T-cell (primary cell): ENCODE results near the gene MAN2B2. TPM values are rescaled to one million over a fixed set of nuclear protein-coding genes. Genes with fewer than 3 reads are reported as not detected.
"Not testable (repeated sequence)": the region's sequence is repeated elsewhere in the genome, so short reads cannot be mapped to it uniquely, and the experiment has no call there.

Experiments used
- ATAC-seq, 4 experiments: fragments of 200-7000 bp in 3 of 4; fragments of 150-1000 bp in 1 of 4; cut with Tn5 transposase; replicated peaks in 1 of 4; 1 replicate in 3 of 4; 2 replicates in 1 of 4; pipeline ENCODE4 v1.10.0; 2021; ENCODE audit warnings: moderate library complexity in 3 of 4, mild to moderate bottlenecking in 2 of 4, moderate number of reproducible peaks in 1 of 4
- CTCF ChIA-PET, 2 donors: fragments of 300-600 bp; sonication (Branson Sonifier 250); formaldehyde crosslinking; loops; one replicate each; lab custom pipeline; 2022; ENCODE audit warnings: antibody characterized with exemption in 2 of 2; lab: Charles Lee
- POLR2A ChIA-PET, 2 donors: fragments of 300-600 bp; sonication (Branson Sonifier 250); formaldehyde crosslinking; loops; one replicate each; lab custom pipeline; 2022; ENCODE audit warnings: antibody characterized with exemption in 2 of 2; lab: Charles Lee
- DNase-seq, 35 experiments: peaks; one replicate each; pipeline versions ENCODE4 v3.0.0 to v3.0.0-alpha.2; 2013 to 2023
- H3K27ac ChIP-seq: one replicate; pipeline ENCODE4 v1.5.1; 2013; ENCODE audit warnings: low read length
- H3K27me3 ChIP-seq, 2 experiments: replicated peaks in 1 of 2; 1 replicate in 1 of 2; 2 replicates in 1 of 2; pipeline versions ENCODE4 v1.6.1 to v1.7.0; 2013; ENCODE audit warnings: low read length in 1 of 2, mixed read lengths in 1 of 2; ENCODE audit not compliant: control insufficient read depth in 2 of 2, insufficient read depth in 2 of 2; ENCODE audit errors: extremely low read depth in 1 of 2
- H3K36me3 ChIP-seq, 2 donors: 1 replicate in 1 of 2; 2 replicates in 1 of 2; pipeline versions ENCODE4 v1.6.1 to v1.7.0; 2013; ENCODE audit warnings: low read length in 1 of 2; ENCODE audit not compliant: control insufficient read depth in 2 of 2, insufficient read depth in 1 of 2; ENCODE audit errors: extremely low read depth in 1 of 2
- H3K4me1 ChIP-seq, 2 experiments: 1 replicate in 1 of 2; 2 replicates in 1 of 2; pipeline versions ENCODE4 v1.6.1 to v1.7.0; 2013; ENCODE audit warnings: low read length in 2 of 2, mixed read lengths in 1 of 2; ENCODE audit not compliant: insufficient read depth in 2 of 2, control insufficient read depth in 1 of 2; ENCODE audit errors: extremely low read depth in 1 of 2
- H3K4me3 ChIP-seq, 2 donors: 1 replicate in 1 of 2; 2 replicates in 1 of 2; pipeline versions ENCODE4 v1.5.1 to v1.7.0; 2013; ENCODE audit warnings: mild to moderate bottlenecking in 2 of 2, low read length in 1 of 2, moderate library complexity in 1 of 2; ENCODE audit not compliant: control insufficient read depth in 1 of 2; ENCODE audit errors: extremely low read depth in 1 of 2
- H3K9me3 ChIP-seq: 2 replicates; pipeline ENCODE4 v1.7.0; 2013
- H3K27ac Mint-ChIP-seq, 2 donors: one replicate each; pipeline ENCODE4 v1.8.0; 2020 to 2021; ENCODE audit warnings: mild to moderate bottlenecking in 2 of 2, mixed read lengths in 2 of 2
- H3K27me3 Mint-ChIP-seq, 2 donors: one replicate each; pipeline ENCODE4 v1.8.0; 2021 to 2022; ENCODE audit warnings: mixed read lengths in 2 of 2
- H3K36me3 Mint-ChIP-seq: one replicate; pipeline ENCODE4 v1.8.0; 2021; ENCODE audit warnings: mixed read lengths
- H3K4me1 Mint-ChIP-seq, 3 donors: one replicate each; pipeline ENCODE4 v1.8.0; 2020 to 2022; ENCODE audit warnings: mixed read lengths in 3 of 3, mild to moderate bottlenecking in 1 of 3
- H3K4me3 Mint-ChIP-seq, 3 donors: one replicate each; pipeline ENCODE4 v1.8.0; 2020 to 2022; ENCODE audit warnings: mild to moderate bottlenecking in 3 of 3, mixed read lengths in 3 of 3, moderate library complexity in 3 of 3
- H3K9me3 Mint-ChIP-seq, 3 donors: one replicate each; pipeline ENCODE4 v1.8.0; 2020 to 2022; ENCODE audit warnings: mixed read lengths in 3 of 3
- WGBS: methylation state at CpG from one replicate; pipeline ENCODE4 v1.1.5; 2013; ENCODE audit warnings: missing lambda C conversion rate; ENCODE audit not compliant: insufficient coverage; 5-methylcytosine and 5-hydroxymethylcytosine counted together
- total RNA-seq, 35 experiments: library from RNA in 6 of 35; stranded (reverse) in 6 of 35; fragments of 120-200 nt in 1 of 35; gene quantifications; one replicate each; pipeline versions ENCODE4 v1.2.1 to v1.2.4 and lab custom pipeline; 2013 to 2026

Gene MAN2B2
- total RNA-seq, 5 donors from 2014 or later (not counting 1 experiment from before 2014, with no cell fraction given): 27.4 to 54.1 (median 45.8) TPM

- Histone ChIP-seq H3K9me3 (no peaks in the 10 kb centered on the region), H3K27ac (no peak overlapping the region), H3K4me3 (no peak overlapping the region), H3K4me1 (no peaks in the 10 kb centered on the region), H3K27me3 (no peaks in the 10 kb centered on the region), H3K36me3 (peaks cover 13 to 38% of the 10 kb centered on the region in 2 donors)
- 83% methylated on average over 13 of the region's 13 CpGs for WGBS
- no peak overlapping the region for H3K4me3 Mint-ChIP-seq
- ChIA-PET CTCF (no interaction called here), POLR2A (no interaction called here)
- H3K36me3 Mint-ChIP-seq: peaks cover 29% of the 10 kb centered on the region
- H3K27me3 Mint-ChIP-seq: no peaks in the 10 kb centered on the region
- no peaks in the 10 kb centered on the region for H3K9me3 Mint-ChIP-seq
- H3K27ac Mint-ChIP-seq: no peak overlapping the region
- no peak for DNase-seq
- ATAC-seq: no peak
- no peaks in the 10 kb centered on the region for H3K4me1 Mint-ChIP-seq
These were observed 46.6 kb downstream of the MAN2B2 start for GRCh38 chr4:6621556-6621927.

DNA sequence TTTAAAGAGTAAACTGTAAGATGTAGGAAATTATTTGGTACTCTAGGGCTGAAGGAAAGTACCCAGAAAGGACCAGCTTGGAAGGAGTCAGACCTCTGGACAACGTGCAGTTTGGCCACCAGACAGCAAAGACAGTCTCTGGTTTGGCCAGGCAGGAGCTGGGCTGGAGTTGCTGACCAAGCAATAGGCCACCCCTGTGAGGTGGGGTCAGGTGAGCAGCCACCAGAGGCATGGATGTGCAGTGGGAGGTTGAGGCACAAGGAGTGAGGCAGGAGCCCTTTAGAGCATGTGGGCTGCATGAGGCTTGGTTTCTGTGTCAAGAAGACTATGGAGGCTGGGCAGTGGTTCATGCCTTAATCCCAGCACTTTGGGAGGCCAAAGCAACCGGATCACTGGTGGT, 47.8 kb downstream of the MAN2B2 start:
- peaks cover 23% of the 10 kb centered on the region for H3K36me3 Mint-ChIP-seq
- no peak overlapping the region for H3K4me3 Mint-ChIP-seq
- Histone ChIP-seq H3K4me1 (no peaks in the 10 kb centered on the region), H3K9me3 (no peaks in the 10 kb centered on the region), H3K36me3 (peaks cover 3 to 28% of the 10 kb centered on the region in 2 donors), H3K27me3 (no peaks in the 10 kb centered on the region), H3K4me3 (no peak overlapping the region), H3K27ac (no peak overlapping the region)
- ChIA-PET POLR2A (no interaction called here), CTCF (no interaction called here)
- ATAC-seq (no peak), DNase-seq (no peak)
- no peaks in the 10 kb centered on the region for H3K4me1 Mint-ChIP-seq
- H3K27ac Mint-ChIP-seq: no peak overlapping the region
- no peaks in the 10 kb centered on the region for H3K27me3 Mint-ChIP-seq
- WGBS: 80% methylated on average over 1 of the region's 2 CpGs
- no peaks in the 10 kb centered on the region for H3K9me3 Mint-ChIP-seq

DNA sequence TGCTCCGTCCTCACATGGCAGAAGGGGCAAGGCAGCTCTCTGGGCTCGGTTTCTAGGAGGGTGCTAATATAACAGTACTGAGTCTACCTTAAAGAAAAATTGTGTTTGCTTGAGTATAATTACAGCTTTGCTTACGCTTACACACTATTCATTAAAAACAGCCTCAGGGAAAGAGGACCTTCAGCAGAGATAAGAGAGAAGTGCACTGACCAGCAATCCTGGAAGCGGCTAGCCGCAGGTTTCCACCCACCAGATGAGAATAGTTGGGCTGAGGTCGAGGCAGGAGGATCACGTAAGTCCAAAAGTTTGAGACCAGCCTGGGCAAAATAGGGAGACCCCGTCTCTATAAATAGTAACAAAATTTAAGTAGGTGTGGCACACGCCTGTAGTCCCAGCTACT, 50.3 kb downstream of the MAN2B2 start:
- Mint-ChIP-seq H3K9me3 (no peaks in the 10 kb centered on the region), H3K36me3 (peaks cover 15% of the 10 kb centered on the region), H3K4me1 (no peaks in the 10 kb centered on the region), H3K27me3 (no peaks in the 10 kb centered on the region), H3K4me3 (no peak overlapping the region), H3K27ac (no peak overlapping the region)
- DNase-seq: no peak
- Histone ChIP-seq H3K4me3 (no peak overlapping the region), H3K36me3 (peaks cover 0 to 11% of the 10 kb centered on the region in 2 donors), H3K27me3 (no peaks in the 10 kb centered on the region), H3K4me1 (no peaks in the 10 kb centered on the region), H3K9me3 (no peaks in the 10 kb centered on the region), H3K27ac (no peak overlapping the region)
- WGBS: 86% methylated on average over 3 of the region's 9 CpGs
- ChIA-PET POLR2A (interaction anchor here in 1 of 2 donors (0.7 kb wide), 1 partner anchor 248 kb away, joined by 15 read pairs; no protein-coding TSS in a partner anchor), CTCF (no interaction called here)
- no peak for ATAC-seq

- H3K4me1 ChIP-seq: no peaks in the 10 kb centered on the region
- ChIA-PET POLR2A (interaction anchor here (0.6 to 0.7 kb wide), 2 partner anchors 247 to 442 kb away, joined by 9 to 15 read pairs; partner anchors contain the start of gene GRPEL1 (in 1 of the 2)), CTCF (no interaction called here)
- Mint-ChIP-seq H3K4me1 (no peaks in the 10 kb centered on the region), H3K4me3 (no peak overlapping the region), H3K9me3 (no peaks in the 10 kb centered on the region), H3K36me3 (peaks cover 11% of the 10 kb centered on the region), H3K27ac (no peak overlapping the region), H3K27me3 (no peaks in the 10 kb centered on the region)
- H3K27me3 ChIP-seq: no peaks in the 10 kb centered on the region
- no peak for ATAC-seq
- H3K27ac ChIP-seq: no peak overlapping the region
- no peak for DNase-seq
- 87% methylated on average over 6 of the region's 11 CpGs for WGBS
- H3K9me3 ChIP-seq: no peaks in the 10 kb centered on the region
- H3K36me3 ChIP-seq: peaks cover 0 to 6% of the 10 kb centered on the region in 2 donors
- H3K4me3 ChIP-seq: no peak overlapping the region
These were observed 51.1 kb downstream of the MAN2B2 start for GRCh38 chr4:6626066-6626465.

DNA sequence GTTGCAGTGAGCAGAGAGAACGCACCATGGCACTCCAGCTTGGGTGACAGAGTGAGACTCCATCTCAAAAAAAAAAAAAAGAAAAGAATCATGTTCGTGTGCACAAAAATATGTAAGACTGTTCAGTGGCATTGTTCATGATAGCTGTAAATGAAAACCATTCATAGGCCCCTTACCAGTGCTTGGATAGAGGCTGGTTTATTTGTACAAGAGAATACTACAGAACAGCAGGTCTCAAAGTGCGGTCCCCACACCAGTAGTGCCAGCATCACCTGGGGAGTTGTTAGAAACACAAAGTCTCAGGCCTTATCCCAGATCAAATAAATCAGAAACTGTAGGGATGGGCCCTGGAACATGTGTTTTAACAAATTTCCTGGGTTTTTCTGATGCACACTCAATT, 52.8 kb downstream of the MAN2B2 start:
- no peak overlapping the region for H3K4me3 Mint-ChIP-seq
- no peaks in the 10 kb centered on the region for H3K36me3 Mint-ChIP-seq

GRCh38 chr4:6628484-6628883, 53.5 kb downstream of the MAN2B2 start:
- H3K9me3 Mint-ChIP-seq, H3K27me3 Mint-ChIP-seq, POLR2A ChIA-PET, H3K36me3 ChIP-seq, H3K4me3 Mint-ChIP-seq, DNase-seq, H3K4me1 ChIP-seq, H3K4me3 ChIP-seq, H3K27me3 ChIP-seq, H3K4me1 Mint-ChIP-seq, ATAC-seq, H3K27ac Mint-ChIP-seq, CTCF ChIA-PET, H3K36me3 Mint-ChIP-seq, H3K27ac ChIP-seq, H3K9me3 ChIP-seq: not testable (repeated sequence)
- WGBS: no CpG with 5 or more reads among the region's 1 CpG

More for the DNA sequence above, 52.8 kb downstream of the MAN2B2 start:
- H3K9me3 ChIP-seq: no peaks in the 10 kb centered on the region
- H3K9me3 Mint-ChIP-seq: no peaks in the 10 kb centered on the region
- no peak overlapping the region for H3K27ac Mint-ChIP-seq
- no peaks in the 10 kb centered on the region for H3K27me3 ChIP-seq
- ATAC-seq: no peak
- ChIA-PET CTCF (no interaction called here), POLR2A (interaction anchor here in 1 of 2 donors (0.7 kb wide), 1 partner anchor 42 kb away, joined by 6 read pairs; no protein-coding TSS in a partner anchor)
- H3K36me3 ChIP-seq: no peaks in the 10 kb centered on the region
- H3K4me1 ChIP-seq: no peaks in the 10 kb centered on the region
- H3K4me3 ChIP-seq: no peak overlapping the region
- H3K4me1 Mint-ChIP-seq: no peaks in the 10 kb centered on the region
- no peaks in the 10 kb centered on the region for H3K27me3 Mint-ChIP-seq
- DNase-seq: no peak
- no CpG with 5 or more reads among the region's 3 CpGs for WGBS
- no peak overlapping the region for H3K27ac ChIP-seq

GRCh38 chr4:6632125-6632524, 57.1 kb downstream of the MAN2B2 start:
- no peaks in the 10 kb centered on the region for H3K27me3 Mint-ChIP-seq
- no peaks in the 10 kb centered on the region for H3K27me3 ChIP-seq
- no peak for ATAC-seq
- no peaks in the 10 kb centered on the region for H3K36me3 Mint-ChIP-seq
- ChIA-PET CTCF (no interaction called here), POLR2A (no interaction called here)
- H3K4me1 Mint-ChIP-seq: no peaks in the 10 kb centered on the region
- H3K4me3 ChIP-seq: no peak overlapping the region
- H3K27ac ChIP-seq: no peak overlapping the region
- no peaks in the 10 kb centered on the region for H3K4me1 ChIP-seq
- no peaks in the 10 kb centered on the region for H3K36me3 ChIP-seq
- H3K9me3 ChIP-seq: no peaks in the 10 kb centered on the region
- H3K4me3 Mint-ChIP-seq: no peak overlapping the region
- DNase-seq: no peak
- H3K9me3 Mint-ChIP-seq: no peaks in the 10 kb centered on the region
- WGBS: 90% methylated on average over 4 of the region's 4 CpGs
- H3K27ac Mint-ChIP-seq: no peak overlapping the region
